Left hindlimb (tissue), 1 donor: ENCODE results near the gene FER.
"Not testable (repeated sequence)": the region's sequence is repeated elsewhere in the genome, so short reads cannot be mapped to it uniquely, and the experiment has no call there.

Experiments used
- DNase-seq: peaks from one replicate; pipeline ENCODE4 v3.0.0-alpha.2; 2018

FER gene

GRCh38 chr5:109141222-109142200 lies 393.8 kb downstream of the FER start:
- DNase-seq, result no peak

GRCh38 chr5:109143031-109143430 lies 395.3 kb downstream of the FER start:
- DNase-seq, result no peak

- no peak for DNase-seq
Observed at GRCh38 chr5:109145139-109145538, 397.4 kb downstream of the FER start.

- DNase-seq, result no peak
Observed at GRCh38 chr5:109146591-109146990, 398.9 kb downstream of the FER start.

DNA sequence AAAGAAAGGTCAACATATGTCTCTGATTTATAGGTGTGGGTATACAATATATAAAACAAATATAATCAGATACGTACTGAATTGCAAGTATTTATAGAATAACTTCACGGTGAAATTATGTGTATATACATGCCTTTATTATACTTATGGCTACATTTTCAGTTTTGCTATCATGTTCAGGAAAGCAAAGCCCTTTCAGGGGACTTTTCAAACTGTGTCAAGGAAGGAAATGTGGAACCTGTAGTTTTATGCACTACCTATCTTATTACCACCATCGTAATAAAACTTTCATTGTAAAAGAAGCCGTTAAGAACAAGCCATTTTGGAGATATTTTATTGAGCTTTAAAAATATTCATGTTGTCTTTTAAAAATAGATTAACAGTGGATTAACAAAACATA lies 404.9 kb downstream of the FER start:
- no peak for DNase-seq

GRCh38 chr5:109155625-109156024 lies 407.9 kb downstream of the FER start:
- DNase-seq, result no peak

GRCh38 chr5:109156885-109157284 lies 409.2 kb downstream of the FER start:
- no peak for DNase-seq

DNA sequence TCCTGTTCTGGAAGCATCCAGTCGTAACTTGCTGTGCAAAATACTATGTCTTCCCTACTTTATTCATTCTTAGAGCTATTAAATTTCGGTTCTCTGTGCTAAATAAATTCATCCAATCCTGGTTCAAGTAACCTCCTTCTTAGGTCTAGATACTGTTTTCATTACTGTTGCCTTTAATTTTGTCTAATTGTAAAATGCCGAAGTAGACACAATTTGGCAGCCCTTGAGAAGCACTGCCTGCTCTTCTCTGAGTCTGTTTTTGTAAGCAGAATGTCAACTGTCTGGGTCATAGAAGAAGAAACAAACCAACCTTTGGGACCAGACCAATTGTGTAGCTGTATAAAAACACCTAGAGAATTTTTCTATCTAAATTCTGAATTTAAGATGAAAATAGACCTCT lies 412.8 kb downstream of the FER start:
- DNase-seq, result no peak

DNA sequence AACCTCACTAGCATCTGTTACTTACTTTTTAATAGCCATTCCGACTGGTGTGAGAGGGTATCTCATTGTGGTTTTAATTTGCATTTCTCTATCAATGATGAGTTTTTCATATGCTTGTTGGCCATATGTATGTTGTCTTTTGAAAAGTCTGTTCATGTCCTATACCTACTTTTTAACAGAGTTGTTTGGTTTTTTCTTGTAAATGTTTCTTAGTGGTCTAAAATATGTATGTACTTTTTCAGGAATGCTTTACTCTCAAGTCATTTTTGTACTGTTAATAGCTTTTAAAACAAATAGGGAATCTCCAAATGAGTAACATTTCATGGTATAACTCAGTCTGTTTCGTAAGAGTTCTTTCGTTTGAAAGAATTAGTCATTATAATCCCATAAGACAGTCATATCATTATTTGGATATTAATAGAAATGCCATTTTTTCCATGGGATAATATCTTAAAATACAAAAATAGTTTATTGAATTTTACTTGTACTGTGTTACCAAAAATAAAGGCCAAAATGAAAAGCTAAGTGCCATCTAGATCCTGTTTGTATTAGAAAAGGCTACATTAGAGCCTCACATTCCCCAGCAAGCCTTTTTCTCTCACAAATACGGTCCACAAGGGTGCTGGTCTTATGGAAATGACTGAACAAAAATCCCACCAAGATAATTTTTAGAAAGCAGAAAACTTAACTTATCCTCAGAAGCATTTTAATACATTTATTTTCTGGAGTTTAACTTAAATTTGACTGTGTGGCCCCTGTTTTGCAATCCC lies 414.4 kb downstream of the FER start:
- no peak for DNase-seq

- no peak for DNase-seq
Observed at GRCh38 chr5:109163336-109163735, 415.6 kb downstream of the FER start.

DNA sequence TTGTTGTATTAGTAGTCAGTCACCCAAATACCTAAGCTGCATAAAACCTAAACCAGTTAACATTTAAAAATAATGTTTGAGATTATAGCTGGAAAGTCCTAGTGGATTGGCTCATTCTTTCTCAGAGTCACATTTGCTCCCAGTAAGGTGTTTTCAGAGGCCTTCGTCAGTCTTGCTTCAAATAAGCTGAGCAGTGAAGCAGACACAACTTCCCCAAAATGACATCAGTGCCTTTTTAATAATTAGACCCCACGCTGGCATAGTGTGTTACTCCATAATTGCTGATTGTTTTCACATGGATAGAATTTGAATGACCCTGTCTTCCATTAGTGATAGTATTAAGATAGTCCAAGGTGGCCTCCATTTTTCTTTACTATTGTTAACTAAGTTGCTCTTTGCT lies 416.3 kb downstream of the FER start:
- DNase-seq, result no peak

GRCh38 chr5:109167586-109167985 lies 419.9 kb downstream of the FER start:
- no peak for DNase-seq

DNA sequence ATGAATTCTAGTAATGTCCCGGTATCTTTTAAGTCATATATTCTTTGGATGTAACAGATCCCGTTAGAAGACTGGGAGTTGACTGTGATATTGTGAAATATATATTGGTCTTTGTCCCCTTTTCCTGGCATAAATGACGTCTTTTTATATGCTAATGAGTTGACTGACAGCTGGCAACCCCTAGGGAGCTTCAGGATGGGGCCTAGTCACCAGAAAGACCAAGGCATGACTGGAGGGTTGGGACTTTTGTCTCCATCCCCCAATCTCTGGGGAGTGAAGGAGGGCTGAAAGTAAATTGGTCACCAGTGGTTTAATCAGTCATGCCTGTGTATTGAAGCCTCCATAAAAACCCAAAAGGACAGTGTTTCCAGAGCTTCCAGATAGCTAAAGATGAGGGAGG lies 420.5 kb downstream of the FER start:
- DNase-seq, result no peak

- no peak for DNase-seq
Observed at GRCh38 chr5:109170629-109171350, 423.1 kb downstream of the FER start.

DNA sequence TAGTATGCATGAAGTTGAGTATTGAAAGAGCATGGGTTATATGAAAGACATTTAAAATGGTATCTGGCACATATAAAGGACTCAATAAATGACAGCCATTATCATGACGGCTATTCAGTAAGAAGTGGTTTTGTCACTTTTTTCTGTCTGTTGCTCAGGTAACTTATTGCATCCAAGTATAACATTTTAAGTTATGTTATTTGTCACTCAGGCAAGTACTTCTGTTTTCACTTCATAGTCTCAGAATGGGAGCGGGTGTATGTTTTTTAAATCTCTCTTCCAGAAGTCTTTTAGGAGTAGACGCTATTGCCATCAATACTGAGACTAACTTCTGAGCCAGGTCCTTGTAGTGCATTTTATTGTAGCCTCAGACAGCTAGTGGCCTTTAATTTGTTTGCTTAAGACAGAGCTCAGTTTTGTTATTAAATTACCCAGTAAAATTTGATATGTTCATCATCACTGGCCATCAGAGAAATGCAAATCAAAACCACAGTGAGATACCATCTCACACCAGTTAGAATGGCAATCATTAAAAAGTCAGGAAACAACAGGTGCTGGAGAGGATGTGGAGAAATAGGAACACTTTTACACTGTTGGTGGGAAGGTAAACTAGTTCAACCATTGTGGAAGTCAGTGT lies 423.9 kb downstream of the FER start:
- DNase-seq, result not testable (repeated sequence)

GRCh38 chr5:109173036-109173794 lies 425.5 kb downstream of the FER start:
- no peak for DNase-seq

- peak; percentile 43 for DNase-seq
Observed at GRCh38 chr5:109177227-109177626, 429.5 kb downstream of the FER start.

DNA sequence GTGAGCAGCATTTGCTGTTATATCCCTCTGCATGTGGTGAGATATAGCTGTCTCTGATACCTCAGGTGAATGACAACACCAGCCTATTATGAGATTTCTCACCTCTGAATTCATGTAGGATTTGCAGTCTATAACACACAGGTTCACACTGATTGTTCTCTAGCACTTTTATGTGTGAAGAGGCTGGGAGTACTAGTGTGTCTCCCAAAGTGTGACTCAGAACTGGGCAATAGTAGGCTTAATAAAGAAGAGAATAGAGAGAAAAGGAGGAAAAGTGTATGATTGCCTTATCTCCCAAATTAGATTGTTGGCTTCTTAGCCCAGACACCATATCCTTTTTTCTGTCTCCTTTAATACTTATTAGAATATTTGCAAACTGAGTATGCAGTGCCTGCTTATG lies 430.1 kb downstream of the FER start:
- DNase-seq, result no peak

DNA sequence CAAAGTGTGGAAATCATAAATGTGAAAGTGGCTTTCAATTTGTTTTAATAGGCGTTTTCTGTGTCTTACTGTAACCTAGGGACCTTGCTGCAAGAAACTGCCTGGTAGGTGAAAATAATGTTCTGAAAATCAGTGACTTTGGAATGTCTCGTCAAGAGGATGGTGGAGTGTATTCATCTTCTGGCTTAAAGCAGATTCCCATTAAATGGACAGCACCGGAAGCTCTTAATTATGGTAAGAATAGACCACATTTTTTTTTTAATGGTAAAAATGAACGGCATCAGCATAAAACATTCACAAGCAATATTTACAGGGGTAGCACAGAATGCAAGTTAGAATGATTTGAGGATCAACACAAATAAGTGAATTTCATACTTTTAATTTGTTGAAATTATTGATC lies 433.0 kb downstream of the FER start:
- DNase-seq, result no peak

DNA sequence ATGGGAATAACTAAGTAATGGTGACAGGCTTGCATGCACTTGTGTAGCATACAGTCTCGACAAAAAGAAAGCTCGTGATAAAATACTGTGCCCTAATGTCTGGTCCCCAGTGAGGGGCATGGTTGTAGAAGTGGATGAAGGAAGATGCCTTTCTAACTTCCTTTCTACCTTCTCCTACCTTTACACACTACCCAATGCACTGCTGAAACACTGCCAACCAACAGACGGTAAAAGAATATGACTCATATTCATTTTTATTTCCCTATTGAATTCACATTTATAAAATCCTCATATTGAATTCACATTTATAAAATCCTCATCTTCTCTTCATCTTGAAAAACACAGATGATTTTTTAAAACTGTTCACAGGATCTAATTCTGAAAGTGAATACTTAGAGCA lies 439.1 kb downstream of the FER start:
- DNase-seq, result no peak

DNA sequence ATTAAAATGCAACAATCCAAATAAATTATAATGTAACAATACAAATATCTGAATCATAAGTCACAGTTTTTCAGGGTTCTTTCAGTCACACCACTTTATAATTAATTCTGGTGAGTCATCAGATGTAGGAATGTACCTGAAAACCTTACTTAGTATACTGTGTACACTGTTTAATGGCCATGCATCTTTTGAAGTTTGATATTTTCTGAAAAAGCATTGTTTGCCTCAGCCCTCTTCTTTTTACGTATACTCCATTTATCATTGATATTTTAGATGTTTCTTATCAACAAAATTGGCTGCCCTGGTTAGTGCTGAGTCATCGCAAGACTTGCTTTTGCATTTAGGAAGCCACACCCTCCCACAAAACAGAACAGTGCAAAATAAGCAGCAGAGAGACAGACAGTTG lies 443.5 kb downstream of the FER start:
- DNase-seq, result no peak

DNA sequence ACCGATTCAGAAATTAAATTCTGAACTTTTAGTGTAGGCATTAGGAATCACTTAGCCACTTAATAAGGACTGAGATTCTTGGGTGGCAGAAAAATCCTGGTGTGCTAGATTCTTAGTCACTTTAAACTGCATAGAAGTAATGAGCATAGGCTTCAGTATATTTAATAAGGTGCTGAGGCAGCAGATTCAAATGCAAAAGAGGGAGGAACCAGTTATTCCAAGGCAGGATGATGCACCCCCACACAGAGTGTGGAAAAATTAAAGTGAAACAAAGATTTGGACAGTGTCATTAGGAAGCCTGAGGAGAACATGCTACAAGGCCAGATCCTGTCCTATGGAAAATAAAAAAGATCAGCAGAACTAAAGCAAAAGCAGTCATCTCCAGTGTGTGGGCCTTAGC lies 444.3 kb downstream of the FER start:
- no peak for DNase-seq
